ENCODE measurements around the gene PDE10A.

- TF ChIP-seq CTCF (IDR thresholded peaks at IDR 0.05; ENCODE audit: insufficient read depth, low read length, poor library complexity, severe bottlenecking) = no peak
- TF ChIP-seq EZH2phosphoT487 (conservative IDR thresholded peaks at IDR 0.05; ENCODE audit: low read length) = no peak
These were observed 51.7 kb downstream of the PDE10A start for GRCh38 chr6:165611294-165611693.
